Measurements from ENCODE around the gene PRCC. TPM values are rescaled to one million over a fixed set of nuclear protein-coding genes. Genes with fewer than 3 reads are reported as not detected.

PRCC gene, protein sequence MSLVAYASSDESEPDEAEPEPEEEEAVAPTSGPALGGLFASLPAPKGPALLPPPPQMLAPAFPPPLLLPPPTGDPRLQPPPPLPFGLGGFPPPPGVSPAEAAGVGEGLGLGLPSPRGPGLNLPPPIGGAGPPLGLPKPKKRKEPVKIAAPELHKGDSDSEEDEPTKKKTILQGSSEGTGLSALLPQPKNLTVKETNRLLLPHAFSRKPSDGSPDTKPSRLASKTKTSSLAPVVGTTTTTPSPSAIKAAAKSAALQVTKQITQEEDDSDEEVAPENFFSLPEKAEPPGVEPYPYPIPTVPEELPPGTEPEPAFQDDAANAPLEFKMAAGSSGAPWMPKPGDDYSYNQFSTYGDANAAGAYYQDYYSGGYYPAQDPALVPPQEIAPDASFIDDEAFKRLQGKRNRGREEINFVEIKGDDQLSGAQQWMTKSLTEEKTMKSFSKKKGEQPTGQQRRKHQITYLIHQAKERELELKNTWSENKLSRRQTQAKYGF
- 72.8 and 80.4 TPM in 2 replicates for total RNA-seq (2022)
- percentile 88 among the genes with signal in this experiment for Bru-seq, nascent RNA
- BruChase-seq, experiment 1, labeled RNA remaining after a 6-hour chase = percentile 87 among the genes with signal in this experiment
- percentile 88 among the genes with signal in this experiment for BruChase-seq, experiment 2, labeled RNA remaining after a 2-hour chase
- long read RNA-seq, transcript PRCC-201 (7 exons, 2,105 nt) = major isoform, 134 of 160 reads
- long read RNA-seq, partial matches to known transcripts = 10 of 160 reads
- long read RNA-seq, other reads (novel, unspliced or antisense) = 16 of 160 reads

DNA sequence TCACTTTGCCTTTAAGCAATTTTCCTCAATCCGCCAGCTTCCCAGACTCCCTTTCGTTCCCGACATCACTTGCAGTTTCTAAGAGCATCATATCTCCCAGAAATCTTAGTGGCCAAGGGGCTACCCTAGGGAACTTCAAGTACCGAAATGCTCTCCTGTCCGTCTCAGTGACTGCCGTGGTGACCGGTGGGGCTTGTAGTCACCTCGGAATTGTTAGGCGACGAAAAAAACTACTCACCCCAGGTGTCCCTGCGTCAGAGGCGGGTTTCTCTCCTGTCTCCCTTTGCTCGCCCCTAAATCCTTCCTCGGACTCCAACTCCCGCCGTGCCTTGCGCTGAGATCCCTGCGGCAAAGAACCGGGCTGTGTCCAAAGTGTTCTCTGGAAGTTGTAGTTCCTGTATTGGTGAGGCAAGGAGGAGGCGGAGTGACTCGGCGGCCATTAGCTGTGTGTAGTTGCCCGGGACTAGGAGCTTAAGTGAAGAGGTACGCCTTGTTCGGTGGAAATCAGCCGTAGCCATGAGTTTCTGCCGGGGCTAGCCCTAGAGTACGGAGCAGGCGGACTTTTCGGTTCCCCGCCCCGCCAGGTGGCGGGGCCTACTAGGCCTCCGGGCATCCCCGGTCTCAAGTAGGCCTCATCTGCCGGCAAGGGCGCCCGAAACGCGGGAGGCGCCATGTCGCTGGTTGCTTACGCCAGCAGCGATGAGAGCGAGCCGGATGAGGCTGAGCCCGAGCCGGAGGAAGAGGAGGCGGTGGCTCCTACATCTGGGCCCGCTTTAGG lies at the start of gene PRCC:
Gene PRCC, plus strand, starts transcription at position 435 of the 778 bp plus-strand sequence. Its CDS starts 237 bp downstream, at position 672.
- Mint-ChIP-seq H3K27me3 (ENCODE audit: unreplicated experiment) (no peaks in the 10 kb centered on the region), H3K36me3 (ENCODE audit: insufficient read depth, unreplicated experiment) (peaks cover 22% of the 10 kb centered on the region), H3K27ac (ENCODE audit: unreplicated experiment) (no peak within 1 kb of the TSS), H3K4me3 (ENCODE audit: low read depth, unreplicated experiment) (no peak within 1 kb of the TSS), H3K4me1 (ENCODE audit: low read depth, unreplicated experiment) (peaks cover 37% of the 10 kb centered on the region), H3K9me3 (ENCODE audit: low read depth, unreplicated experiment) (no peaks in the 10 kb centered on the region)
- intact Hi-C loops (cut with micrococcal nuclease; ENCODE audit: unreplicated experiment) = loop anchor here (1.0 to 5.0 kb wide), 3 partner anchors 14 to 40 kb away; partner anchors contain the start of genes ISG20L2, METTL25B and MRPL24
- no TSS peak for BruUV-seq (replicated peaks)
- TF ChIP-seq, protein P1, sequence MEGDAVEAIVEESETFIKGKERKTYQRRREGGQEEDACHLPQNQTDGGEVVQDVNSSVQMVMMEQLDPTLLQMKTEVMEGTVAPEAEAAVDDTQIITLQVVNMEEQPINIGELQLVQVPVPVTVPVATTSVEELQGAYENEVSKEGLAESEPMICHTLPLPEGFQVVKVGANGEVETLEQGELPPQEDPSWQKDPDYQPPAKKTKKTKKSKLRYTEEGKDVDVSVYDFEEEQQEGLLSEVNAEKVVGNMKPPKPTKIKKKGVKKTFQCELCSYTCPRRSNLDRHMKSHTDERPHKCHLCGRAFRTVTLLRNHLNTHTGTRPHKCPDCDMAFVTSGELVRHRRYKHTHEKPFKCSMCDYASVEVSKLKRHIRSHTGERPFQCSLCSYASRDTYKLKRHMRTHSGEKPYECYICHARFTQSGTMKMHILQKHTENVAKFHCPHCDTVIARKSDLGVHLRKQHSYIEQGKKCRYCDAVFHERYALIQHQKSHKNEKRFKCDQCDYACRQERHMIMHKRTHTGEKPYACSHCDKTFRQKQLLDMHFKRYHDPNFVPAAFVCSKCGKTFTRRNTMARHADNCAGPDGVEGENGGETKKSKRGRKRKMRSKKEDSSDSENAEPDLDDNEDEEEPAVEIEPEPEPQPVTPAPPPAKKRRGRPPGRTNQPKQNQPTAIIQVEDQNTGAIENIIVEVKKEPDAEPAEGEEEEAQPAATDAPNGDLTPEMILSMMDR (IDR thresholded peaks at IDR 0.05; ENCODE audit: unreplicated experiment) = no peak
- DNase-seq = peak; percentile 98
- CTCF ChIA-PET = interaction anchor here (0.7 to 2.1 kb wide), 8 partner anchors 11 to 307 kb away, joined by 3 to 22 read pairs (median 3); partner anchors contain the start of genes ISG20L2, METTL25B and MRPL24

DNA sequence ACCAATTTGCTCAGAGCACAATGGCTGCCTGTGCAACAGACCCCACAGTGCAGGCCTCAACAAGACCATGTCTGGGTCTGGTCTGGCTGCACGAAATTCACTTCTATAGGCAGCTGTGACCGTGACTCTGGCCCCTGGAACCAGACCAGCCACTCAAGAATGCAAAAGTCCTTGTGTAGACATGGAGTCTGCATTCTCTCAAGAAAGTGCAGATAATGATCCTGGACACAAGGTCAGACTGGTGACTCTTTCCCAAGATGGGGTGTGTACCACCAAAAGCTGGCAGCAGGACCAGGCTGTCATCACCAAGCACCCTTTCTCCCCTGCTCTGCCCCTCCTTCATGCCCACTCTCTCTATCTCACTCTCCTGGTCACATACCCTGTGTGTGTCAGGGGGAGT lies 46.2 kb upstream of the PRCC start:
- Mint-ChIP-seq H3K27me3 (ENCODE audit: unreplicated experiment) (no peaks in the 10 kb centered on the region), H3K36me3 (ENCODE audit: insufficient read depth, unreplicated experiment) (peaks cover 18% of the 10 kb centered on the region), H3K4me1 (ENCODE audit: low read depth, unreplicated experiment) (peaks cover 17% of the 10 kb centered on the region), H3K9me3 (ENCODE audit: low read depth, unreplicated experiment) (no peaks in the 10 kb centered on the region), H3K27ac (ENCODE audit: unreplicated experiment) (no peak overlapping the region), H3K4me3 (ENCODE audit: low read depth, unreplicated experiment) (no peak overlapping the region)
- CTCF ChIA-PET = no interaction called here
- TF ChIP-seq, protein P1 (IDR thresholded peaks at IDR 0.05; ENCODE audit: unreplicated experiment) = no peak
- no TSS peak for BruUV-seq (replicated peaks)
- DNase-seq = no peak
- intact Hi-C loops (cut with micrococcal nuclease; ENCODE audit: unreplicated experiment) = no loop called here

DNA sequence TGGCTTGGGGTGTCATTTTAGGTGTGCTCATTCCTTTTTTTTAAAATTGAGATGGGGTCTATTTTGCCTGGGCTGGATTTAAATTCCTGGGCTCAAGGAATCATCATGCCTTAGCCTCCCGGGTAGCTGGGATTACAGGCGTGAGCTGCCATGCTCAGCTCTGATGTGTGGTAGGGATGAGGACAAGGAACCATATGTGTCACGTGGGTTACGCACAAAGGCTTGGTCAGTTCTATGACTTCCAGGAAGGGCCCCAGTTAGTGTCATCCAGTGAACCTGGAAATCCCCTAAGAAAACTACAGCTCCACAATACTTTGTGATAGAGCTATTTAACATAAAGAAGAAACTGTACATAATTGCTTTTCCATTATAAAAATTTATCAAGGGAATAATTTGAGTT lies 45.8 kb upstream of the PRCC start:
- no peaks in the 10 kb centered on the region for H3K9me3 Mint-ChIP-seq (ENCODE audit: low read depth, unreplicated experiment)
- no peak overlapping the region for H3K4me3 Mint-ChIP-seq (ENCODE audit: low read depth, unreplicated experiment)
- H3K4me1 Mint-ChIP-seq (ENCODE audit: low read depth, unreplicated experiment) = peaks cover 17% of the 10 kb centered on the region
- TF ChIP-seq, protein P1 (IDR thresholded peaks at IDR 0.05; ENCODE audit: unreplicated experiment) = no peak
- no peak overlapping the region for H3K27ac Mint-ChIP-seq (ENCODE audit: unreplicated experiment)
- no peaks in the 10 kb centered on the region for H3K27me3 Mint-ChIP-seq (ENCODE audit: unreplicated experiment)
- CTCF ChIA-PET = interaction anchor here (1.3 kb wide), 1 partner anchor 32 kb away, joined by 4 read pairs; no protein-coding TSS in a partner anchor
- intact Hi-C loops (cut with micrococcal nuclease; ENCODE audit: unreplicated experiment) = no loop called here
- BruUV-seq (replicated peaks) = no TSS peak
- peaks cover 18% of the 10 kb centered on the region for H3K36me3 Mint-ChIP-seq (ENCODE audit: insufficient read depth, unreplicated experiment)
- no peak for DNase-seq
